Liver (tissue), 9 donors: ENCODE measurements around the gene FAM181B. TPM values are rescaled to one million over a fixed set of nuclear protein-coding genes. Genes with fewer than 3 reads are reported as not detected.

Experiments
- DNase-seq: peaks from one replicate; pipeline ENCODE4 v3.0.0-alpha.2; 2017; ENCODE audit warnings: low spot score
- H3K27ac ChIP-seq, 2 donors: one replicate each; pipeline ENCODE4 v1.7.0; 2013; ENCODE audit warnings: inconsistent platforms in 2 of 2, low read length in 2 of 2, control low read depth in 1 of 2, low read depth in 1 of 2, mild to moderate bottlenecking in 1 of 2
- H3K27me3 ChIP-seq, 4 donors: one replicate each; pipeline versions ENCODE4 v1.6.1 to v1.7.0; 2013; ENCODE audit warnings: low read length in 3 of 4, inconsistent platforms in 1 of 4, mild to moderate bottlenecking in 1 of 4, moderate library complexity in 1 of 4; ENCODE audit not compliant: control insufficient read depth in 4 of 4, insufficient read depth in 4 of 4
- H3K36me3 ChIP-seq, 4 donors: one replicate each; pipeline versions ENCODE4 v1.6.1 to v1.7.0; 2013; ENCODE audit warnings: low read length in 3 of 4, mild to moderate bottlenecking in 3 of 4, low read depth in 1 of 4, moderate library complexity in 1 of 4; ENCODE audit not compliant: control insufficient read depth in 4 of 4, insufficient read depth in 3 of 4
- H3K4me1 ChIP-seq, 4 donors: one replicate each; pipeline versions ENCODE4 v1.6.1 to v1.7.0; 2013; ENCODE audit warnings: low read length in 3 of 4, mild to moderate bottlenecking in 3 of 4, moderate library complexity in 1 of 4; ENCODE audit not compliant: control insufficient read depth in 4 of 4, insufficient read depth in 4 of 4
- H3K4me3 ChIP-seq, 3 donors: one replicate each; pipeline versions ENCODE4 v1.6.1 to v1.7.0; 2013; ENCODE audit warnings: low read length in 3 of 3, control low read depth in 1 of 3, low read depth in 1 of 3, mild to moderate bottlenecking in 1 of 3
- H3K9ac ChIP-seq, 2 donors: one replicate each; pipeline ENCODE4 v1.7.0; 2013; ENCODE audit warnings: low read length in 2 of 2, mild to moderate bottlenecking in 2 of 2, moderate library complexity in 2 of 2, control low read depth in 1 of 2, low read depth in 1 of 2
- H3K9me3 ChIP-seq, 4 donors: one replicate each; pipeline versions ENCODE4 v1.6.1 to v1.7.0; 2013; ENCODE audit warnings: low read length in 3 of 4; ENCODE audit not compliant: control insufficient read depth in 4 of 4
- EGR1 ChIP-seq, 2 donors: IDR thresholded peaks; 2 replicates each; pipeline ENCODE4 v1.6.1; 2016 to 2018; ENCODE audit warnings: antibody characterized with exemption in 2 of 2, low read depth in 2 of 2
- FOXA2 ChIP-seq: IDR thresholded peaks from 2 replicates; pipeline ENCODE4 v1.6.1; 2016; ENCODE audit warnings: antibody characterized with exemption
- GABPA ChIP-seq, 2 donors: IDR thresholded peaks in 1 of 2; conservative IDR thresholded peaks in 1 of 2; 2 replicates each; pipeline ENCODE4 v1.6.1; 2016; ENCODE audit warnings: antibody characterized with exemption in 2 of 2, mild to moderate bottlenecking in 1 of 2, moderate library complexity in 1 of 2
- MAX ChIP-seq: IDR thresholded peaks from 2 replicates; pipeline ENCODE4 v1.6.1; 2016; ENCODE audit warnings: antibody characterized with exemption
- NR2F2 ChIP-seq: IDR thresholded peaks from 2 replicates; pipeline ENCODE4 v1.6.1; 2016; ENCODE audit warnings: antibody characterized with exemption
- RAD21 ChIP-seq, 2 donors: IDR thresholded peaks; 2 replicates each; pipeline ENCODE4 v1.6.1; 2016; ENCODE audit warnings: antibody characterized with exemption in 2 of 2, mild to moderate bottlenecking in 2 of 2
- RXRA ChIP-seq, 2 donors: IDR thresholded peaks; 2 replicates each; pipeline ENCODE4 v1.6.1; 2017 to 2018; ENCODE audit warnings: antibody characterized with exemption in 2 of 2, mild to moderate bottlenecking in 1 of 2
- SP1 ChIP-seq: IDR thresholded peaks from 2 replicates; pipeline ENCODE4 v1.6.1; 2018; ENCODE audit warnings: antibody characterized with exemption, mild to moderate bottlenecking
- YY1 ChIP-seq: IDR thresholded peaks from 2 replicates; pipeline ENCODE4 v1.6.1; 2016; ENCODE audit warnings: antibody characterized with exemption, mild to moderate bottlenecking
- ZBTB33 ChIP-seq: IDR thresholded peaks from 2 replicates; pipeline ENCODE4 v1.6.1; 2016; ENCODE audit warnings: antibody characterized with exemption
- WGBS: extraction: QIAGEN DNeasy Blood & Tissue Kit; methylation state at CpG from one replicate; pipeline ENCODE4 v1.1.7; 2013; 5-methylcytosine and 5-hydroxymethylcytosine counted together
- polyA plus RNA-seq, 2 donors: library from polyadenylated mRNA; stranded (reverse) in 1 of 2; unstranded in 1 of 2; fragments of 200-250 nt in 1 of 2; fragments of >200 nt in 1 of 2; fragmentation: Nextera tagmentation in 1 of 2; extraction: Ambion mirVana in 1 of 2; gene quantifications; one replicate each; pipeline versions ENCODE4 v1.2.1 to v1.2.3, GENCODE V29; 2013 to 2015
- total RNA-seq, 2 donors: library from RNA; depleted of rRNA; stranded (reverse); fragments of >200 nt; gene quantifications; one replicate each; pipeline ENCODE4 v1.2.3, GENCODE V29; 2014
- TF ChIP-seq, protein P1 (sequence below): IDR thresholded peaks from 2 replicates; pipeline ENCODE4 v1.6.1; 2016; ENCODE audit warnings: antibody characterized with exemption, mild to moderate bottlenecking
- TF ChIP-seq, protein P2 (sequence below): fragments of 150-350 bp; IDR thresholded peaks from 2 replicates; pipeline ENCODE4 v1.5.1; 2017; ENCODE audit warnings: improper control_type of control experiment, low read depth, low read length; ENCODE audit not compliant: missing input control
- donor health status: healthy.
- donor health status: healthy.
- donor health status: healthy.
- donor health status: healthy.
- donor health status: healthy.

Gene FAM181B
- total and polyA plus RNA-seq, 4 donors = under 0.01 to 0.03 TPM; not detected in 2

- TF ChIP-seq SP1 = no peak
- no peak for TF ChIP-seq RAD21 (IDR thresholded peaks at IDR 0.05)
- TF ChIP-seq RXRA (IDR thresholded peaks at IDR 0.05) = no peak
- no peak for TF ChIP-seq FOXA2
- no peak for TF ChIP-seq GABPA (IDR thresholded peaks at IDR 0.05 in 1 of 2, conservative IDR thresholded peaks at IDR 0.05 in 1 of 2)
- TF ChIP-seq NR2F2 = no peak
- no peak for TF ChIP-seq YY1
- no peak for TF ChIP-seq EGR1 (IDR thresholded peaks at IDR 0.05; ENCODE audit: low read depth in 2 of 2)
- TF ChIP-seq ZBTB33 = no peak
- DNase-seq = no peak
- no peak overlapping the region for H3K9ac ChIP-seq
- no peaks in the 10 kb centered on the region for H3K9me3 ChIP-seq
- no peak overlapping the region for H3K27ac ChIP-seq
- H3K4me3 ChIP-seq = no peak overlapping the region
- H3K27me3 ChIP-seq = no peaks in the 10 kb centered on the region
- WGBS = 62% methylated on average over 11 of the region's 11 CpGs
- H3K36me3 ChIP-seq = no peaks in the 10 kb centered on the region
- H3K4me1 ChIP-seq = no peaks in the 10 kb centered on the region
Observed at GRCh38 chr11:82765466-82766034, 31.9 kb upstream of the FAM181B start.

GRCh38 chr11:82763167-82763566, 29.5 kb upstream of the FAM181B start:
- Histone ChIP-seq H3K4me3 (no peak overlapping the region), H3K27me3 (peaks cover 0 to 2% (median 0%) of the 10 kb centered on the region in 4 donors), H3K4me1 (no peaks in the 10 kb centered on the region), H3K36me3 (no peaks in the 10 kb centered on the region), H3K27ac (no peak overlapping the region), H3K9ac (no peak overlapping the region), H3K9me3 (no peaks in the 10 kb centered on the region)
- WGBS = 71% methylated on average over 1 of the region's 1 CpG
- TF ChIP-seq, protein P1, sequence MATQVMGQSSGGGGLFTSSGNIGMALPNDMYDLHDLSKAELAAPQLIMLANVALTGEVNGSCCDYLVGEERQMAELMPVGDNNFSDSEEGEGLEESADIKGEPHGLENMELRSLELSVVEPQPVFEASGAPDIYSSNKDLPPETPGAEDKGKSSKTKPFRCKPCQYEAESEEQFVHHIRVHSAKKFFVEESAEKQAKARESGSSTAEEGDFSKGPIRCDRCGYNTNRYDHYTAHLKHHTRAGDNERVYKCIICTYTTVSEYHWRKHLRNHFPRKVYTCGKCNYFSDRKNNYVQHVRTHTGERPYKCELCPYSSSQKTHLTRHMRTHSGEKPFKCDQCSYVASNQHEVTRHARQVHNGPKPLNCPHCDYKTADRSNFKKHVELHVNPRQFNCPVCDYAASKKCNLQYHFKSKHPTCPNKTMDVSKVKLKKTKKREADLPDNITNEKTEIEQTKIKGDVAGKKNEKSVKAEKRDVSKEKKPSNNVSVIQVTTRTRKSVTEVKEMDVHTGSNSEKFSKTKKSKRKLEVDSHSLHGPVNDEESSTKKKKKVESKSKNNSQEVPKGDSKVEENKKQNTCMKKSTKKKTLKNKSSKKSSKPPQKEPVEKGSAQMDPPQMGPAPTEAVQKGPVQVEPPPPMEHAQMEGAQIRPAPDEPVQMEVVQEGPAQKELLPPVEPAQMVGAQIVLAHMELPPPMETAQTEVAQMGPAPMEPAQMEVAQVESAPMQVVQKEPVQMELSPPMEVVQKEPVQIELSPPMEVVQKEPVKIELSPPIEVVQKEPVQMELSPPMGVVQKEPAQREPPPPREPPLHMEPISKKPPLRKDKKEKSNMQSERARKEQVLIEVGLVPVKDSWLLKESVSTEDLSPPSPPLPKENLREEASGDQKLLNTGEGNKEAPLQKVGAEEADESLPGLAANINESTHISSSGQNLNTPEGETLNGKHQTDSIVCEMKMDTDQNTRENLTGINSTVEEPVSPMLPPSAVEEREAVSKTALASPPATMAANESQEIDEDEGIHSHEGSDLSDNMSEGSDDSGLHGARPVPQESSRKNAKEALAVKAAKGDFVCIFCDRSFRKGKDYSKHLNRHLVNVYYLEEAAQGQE = no peak
- TF ChIP-seq, protein P2, sequence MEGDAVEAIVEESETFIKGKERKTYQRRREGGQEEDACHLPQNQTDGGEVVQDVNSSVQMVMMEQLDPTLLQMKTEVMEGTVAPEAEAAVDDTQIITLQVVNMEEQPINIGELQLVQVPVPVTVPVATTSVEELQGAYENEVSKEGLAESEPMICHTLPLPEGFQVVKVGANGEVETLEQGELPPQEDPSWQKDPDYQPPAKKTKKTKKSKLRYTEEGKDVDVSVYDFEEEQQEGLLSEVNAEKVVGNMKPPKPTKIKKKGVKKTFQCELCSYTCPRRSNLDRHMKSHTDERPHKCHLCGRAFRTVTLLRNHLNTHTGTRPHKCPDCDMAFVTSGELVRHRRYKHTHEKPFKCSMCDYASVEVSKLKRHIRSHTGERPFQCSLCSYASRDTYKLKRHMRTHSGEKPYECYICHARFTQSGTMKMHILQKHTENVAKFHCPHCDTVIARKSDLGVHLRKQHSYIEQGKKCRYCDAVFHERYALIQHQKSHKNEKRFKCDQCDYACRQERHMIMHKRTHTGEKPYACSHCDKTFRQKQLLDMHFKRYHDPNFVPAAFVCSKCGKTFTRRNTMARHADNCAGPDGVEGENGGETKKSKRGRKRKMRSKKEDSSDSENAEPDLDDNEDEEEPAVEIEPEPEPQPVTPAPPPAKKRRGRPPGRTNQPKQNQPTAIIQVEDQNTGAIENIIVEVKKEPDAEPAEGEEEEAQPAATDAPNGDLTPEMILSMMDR = no peak
- TF ChIP-seq MAX (no peak), RAD21 (IDR thresholded peaks at IDR 0.05) (no peak)
- DNase-seq = no peak
